ENCODE measurements around the gene TAF11L2.
"Not testable (repeated sequence)": the region's sequence is repeated elsewhere in the genome, so short reads cannot be mapped to it uniquely, and the experiment has no call there.

- TF ChIP-seq POLR2A, CTCF (IDR thresholded peaks at IDR 0.05): not testable (repeated sequence)
Observed at GRCh38 chr5:17526504-17526903, 28.5 kb downstream of the TAF11L2 start.
